Left renal pelvis (tissue), 4 donors: Measurements from ENCODE around the gene CLIC1. TPM values are rescaled to one million over a fixed set of nuclear protein-coding genes. Genes with fewer than 3 reads are reported as not detected.

Source experiments
- DNase-seq, 4 donors: peaks; one replicate each; pipeline ENCODE4 v3.0.0-alpha.2; 2013; ENCODE audit warnings: low read depth in 4 of 4, low spot score in 3 of 4
- polyA plus RNA-seq, 4 donors: library from polyadenylated mRNA; unstranded; fragments of 120-200 nt; gene quantifications; one replicate each; pipeline ENCODE4 v1.2.1, GENCODE V29; 2013; ENCODE audit not compliant: insufficient read length in 4 of 4

The CLIC1 gene
- polyA plus RNA-seq, 4 donors = 201 to 309 (median 278) TPM

- no peak for DNase-seq
These were observed 33.5 kb upstream of the CLIC1 start for GRCh38 chr6:31769684-31770371.

- DNase-seq = no peak
These were observed 32.3 kb upstream of the CLIC1 start for GRCh38 chr6:31768363-31769257.

- DNase-seq = no peak
These were observed 30.8 kb upstream of the CLIC1 start for GRCh38 chr6:31767096-31767645.

- no peak for DNase-seq
These were observed 29.8 kb upstream of the CLIC1 start for GRCh38 chr6:31765910-31766794.

GRCh38 chr6:31765559-31765909 lies 29.2 kb upstream of the CLIC1 start:
- no peak for DNase-seq

GRCh38 chr6:31764198-31764597 lies 27.9 kb upstream of the CLIC1 start:
- no peak for DNase-seq

- DNase-seq = no peak
These were observed 27.2 kb upstream of the CLIC1 start for GRCh38 chr6:31763619-31763940.

GRCh38 chr6:31762878-31763618 lies 26.7 kb upstream of the CLIC1 start:
- no peak for DNase-seq

- no peak for DNase-seq
These were observed 26.0 kb upstream of the CLIC1 start, which contains the start of gene SAPCD1 for GRCh38 chr6:31762356-31762755. Gene SAPCD1 (plus strand): TSS chr6:31762656. CDS start chr6:31763055, 399 bp downstream.

- no peak for DNase-seq
These were observed 25.0 kb upstream of the CLIC1 start for GRCh38 chr6:31761343-31761742.

GRCh38 chr6:31760790-31761189 lies 24.5 kb upstream of the CLIC1 start:
- DNase-seq = no peak

- DNase-seq = no peak
These were observed 22.0 kb upstream of the CLIC1 start for GRCh38 chr6:31758281-31758680.

GRCh38 chr6:31752739-31753319 lies 16.5 kb upstream of the CLIC1 start:
- DNase-seq = no peak

- DNase-seq = no peak
These were observed 14.2 kb upstream of the CLIC1 start for GRCh38 chr6:31750411-31751022.

- no peak for DNase-seq
These were observed 13.1 kb upstream of the CLIC1 start for GRCh38 chr6:31749301-31750036.

GRCh38 chr6:31744422-31744821 lies 8.1 kb upstream of the CLIC1 start:
- DNase-seq = no peak

GRCh38 chr6:31742894-31743293 lies 6.6 kb upstream of the CLIC1 start:
- DNase-seq = no peak

- no peak for DNase-seq
These were observed 5.5 kb upstream of the CLIC1 start for GRCh38 chr6:31741815-31742214.
